HCT116 (cell line): ENCODE results near the gene CXCL1. TPM values are rescaled to one million over a fixed set of nuclear protein-coding genes. Genes with fewer than 3 reads are reported as not detected.

Source experiments
- ATAC-seq: fragments of 200-7000 bp; cut with Tn5 transposase; 2 replicates; pipeline ENCODE4 v1.9.1; 2020; ENCODE audit warnings: mild to moderate bottlenecking, moderate library complexity
- BruUV-seq: library from RNA; stranded (reverse); fragments of 400-500 nt; replicated peaks from 2 replicates; lab custom pipeline; 2021; lab: Mats Ljungman, UMichigan
- CTCF ChIA-PET: fragments of 300-600 bp; sonication (Branson Sonifier 250); formaldehyde crosslinking; loops from one replicate; lab custom pipeline; 2021; ENCODE audit warnings: antibody characterized with exemption; lab: Charles Lee
- POLR2A ChIA-PET: fragments of 300-600, 350-600 bp; sonication (Branson Sonifier 250); formaldehyde crosslinking; loops from one replicate; lab custom pipeline; 2021; ENCODE audit warnings: antibody characterized with exemption; lab: Charles Lee
- RAD21 ChIA-PET, 2 experiments: fragments of 300-600 bp; sonication (Branson Sonifier 250); formaldehyde crosslinking; loops; one replicate each; lab custom pipeline; 2023; ENCODE audit warnings: low total read pairs in 2 of 2; ENCODE audit not compliant: uncharacterized antibody in 2 of 2, unreplicated experiment in 2 of 2, low non-redundant PET in 1 of 2; lab: Charles Lee
- DNase-seq: peaks from one replicate; pipeline ENCODE4 v3.0.0-alpha.2; 2010; ENCODE audit warnings: low read depth, low spot score
- H2AFZ ChIP-seq: fragments of 200-600 bp; shearing (Covaris generic), sonication (generic); 2 replicates; pipeline ENCODE4 v1.6.1; 2017; ENCODE audit warnings: low read depth, mixed run types, mixed read lengths, antibody characterized with exemption, low read length; ENCODE audit not compliant: poor library complexity, severe bottlenecking
- H3K27ac ChIP-seq: 2 replicates; pipeline ENCODE4 v1.5.1; 2012; ENCODE audit warnings: low read depth, low read length
- H3K27me3 ChIP-seq: fragments of 200-600 bp; sonication (generic); 2 replicates; pipeline ENCODE4 v1.6.1; 2016; ENCODE audit warnings: mixed run types, low read length, mixed read lengths; ENCODE audit not compliant: insufficient read depth
- H3K36me3 ChIP-seq, 2 experiments: fragments of 200-500 bp in 1 of 2; fragments of 200-600 bp in 1 of 2; sonication (Bioruptor generic) in 1 of 2; sonication (generic) in 1 of 2; 2 replicates each; pipeline versions ENCODE4 v1.5.1 to v1.6.1; 2014 to 2016; ENCODE audit warnings: low read length in 2 of 2, inconsistent platforms in 1 of 2, mixed read lengths in 1 of 2, mixed run types in 1 of 2; ENCODE audit not compliant: insufficient read depth in 2 of 2, control insufficient read depth in 1 of 2
- H3K4me1 ChIP-seq, 2 experiments: fragments of 200-600 bp in 1 of 2; sonication (generic) in 1 of 2; 2 replicates each; pipeline versions ENCODE4 v1.5.1 to v1.6.1; 2012 to 2017; ENCODE audit warnings: low read length in 2 of 2, inconsistent platforms in 1 of 2, mild to moderate bottlenecking in 1 of 2, mixed read lengths in 1 of 2, mixed run types in 1 of 2, moderate library complexity in 1 of 2; ENCODE audit not compliant: insufficient read depth in 2 of 2, control insufficient read depth in 1 of 2
- H3K4me2 ChIP-seq: fragments of 200-600 bp; sonication (generic); 2 replicates; pipeline ENCODE4 v1.6.1; 2017; ENCODE audit warnings: mixed run types, low read length, mixed read lengths
- H3K4me3 ChIP-seq, 2 experiments: fragments of 200-600 bp in 1 of 2; sonication (generic) in 1 of 2; replicated peaks in 1 of 2; 2 replicates each; pipeline ENCODE4 v1.5.1; 2011 to 2016; ENCODE audit warnings: low read length in 2 of 2, control low read depth in 1 of 2, low read depth in 1 of 2, mild to moderate bottlenecking in 1 of 2, mixed read lengths in 1 of 2, mixed run types in 1 of 2
- H3K79me2 ChIP-seq: fragments of 200-600 bp; sonication (generic); 2 replicates; pipeline ENCODE4 v1.6.1; 2017; ENCODE audit warnings: mild to moderate bottlenecking, mixed run types, low read length, moderate library complexity, mixed read lengths; ENCODE audit not compliant: insufficient read depth
- H3K9ac ChIP-seq: fragments of 200-600 bp; sonication (generic); 2 replicates; pipeline ENCODE4 v1.6.1; 2016; ENCODE audit warnings: low read length, mixed read lengths
- H3K9me2 ChIP-seq: fragments of 200-600 bp; sonication (generic), shearing (Covaris generic); 2 replicates; pipeline ENCODE4 v1.6.1; 2017; ENCODE audit warnings: mixed run types, mild to moderate bottlenecking, moderate library complexity; ENCODE audit not compliant: insufficient read depth
- H3K9me3 ChIP-seq, 2 experiments: fragments of 200-500 bp in 1 of 2; fragments of 200-600 bp in 1 of 2; sonication (Bioruptor generic) in 1 of 2; sonication (generic) in 1 of 2; 2 replicates each; pipeline ENCODE4 v1.6.1; 2014 to 2017; ENCODE audit warnings: low read length in 2 of 2, mixed read lengths in 2 of 2, inconsistent platforms in 1 of 2, low read depth in 1 of 2, mild to moderate bottlenecking in 1 of 2, mixed run types in 1 of 2, moderate library complexity in 1 of 2; ENCODE audit not compliant: control insufficient read depth in 1 of 2, insufficient read depth in 1 of 2
- H4K20me1 ChIP-seq: fragments of 200-600 bp; sonication (generic), shearing (Covaris generic); 2 replicates; pipeline ENCODE4 v1.6.1; 2017; ENCODE audit warnings: mixed run types, mild to moderate bottlenecking, moderate library complexity; ENCODE audit not compliant: insufficient read depth
- CBX3 ChIP-seq: IDR thresholded peaks from 2 replicates; pipeline ENCODE4 v1.6.1; 2012; ENCODE audit warnings: low read depth
- CEBPB ChIP-seq: IDR thresholded peaks from 2 replicates; pipeline ENCODE4 v1.6.1; 2012; ENCODE audit warnings: low read depth
- EGR1 ChIP-seq: IDR thresholded peaks from 2 replicates; pipeline ENCODE4 v1.6.1; 2012; ENCODE audit warnings: low read depth
- ELF1 ChIP-seq: IDR thresholded peaks from 2 replicates; pipeline ENCODE4 v1.6.1; 2012; ENCODE audit warnings: low read depth, borderline replicate concordance
- EZH2 ChIP-seq: fragments of 200-600 bp; sonication (generic); IDR thresholded peaks from 2 replicates; pipeline ENCODE4 v1.6.1; 2017; ENCODE audit warnings: antibody characterized with exemption, mixed run types
- EZH2phosphoT487 ChIP-seq: fragments of 200-600 bp; IDR thresholded peaks from 2 replicates; pipeline ENCODE4 v1.6.1; 2018; ENCODE audit warnings: antibody characterized with exemption, borderline replicate concordance
- POLR2A ChIP-seq: IDR thresholded peaks from 2 replicates; pipeline ENCODE4 v1.7.0; 2011; ENCODE audit warnings: borderline replicate concordance; ENCODE audit not compliant: insufficient read depth, insufficient read length; ENCODE audit errors: extremely low read depth
- POLR2AphosphoS5 ChIP-seq: IDR thresholded peaks from 2 replicates; pipeline ENCODE4 v1.6.1; 2011; ENCODE audit warnings: mild to moderate bottlenecking, low read depth, low read length, moderate library complexity
- RAD21 ChIP-seq: IDR thresholded peaks from 2 replicates; pipeline ENCODE4 v1.6.1; 2012; ENCODE audit warnings: low read depth, mild to moderate bottlenecking
- SIN3A ChIP-seq: IDR thresholded peaks from 2 replicates; pipeline ENCODE4 v1.6.1; 2012; ENCODE audit warnings: low read depth
- SP1 ChIP-seq: IDR thresholded peaks from 2 replicates; pipeline ENCODE4 v1.6.1; 2012; ENCODE audit warnings: low read depth
- SRF ChIP-seq: IDR thresholded peaks from 2 replicates; pipeline ENCODE4 v1.6.1; 2012; ENCODE audit warnings: low read depth
- TCF7L2 ChIP-seq: IDR thresholded peaks from 2 replicates; pipeline ENCODE4 v1.7.0; 2011; ENCODE audit warnings: borderline replicate concordance, inconsistent platforms; ENCODE audit not compliant: insufficient read depth, insufficient read length; ENCODE audit errors: extremely low read depth
- YY1 ChIP-seq: IDR thresholded peaks from 2 replicates; pipeline ENCODE4 v1.6.1; 2011; ENCODE audit warnings: low read length, low read depth, moderate library complexity, mild to moderate bottlenecking; ENCODE audit not compliant: insufficient replicate concordance; ENCODE audit errors: extremely low read depth
- ZFX ChIP-seq: fragments of 450-650 bp; IDR thresholded peaks from 2 replicates; pipeline ENCODE4 v1.6.1; 2017
- ZNF274 ChIP-seq: fragments of 200-500 bp; sonication (Bioruptor generic); IDR thresholded peaks from 2 replicates; pipeline ENCODE4 v1.6.1; 2014; ENCODE audit warnings: mild to moderate bottlenecking, low read depth, low read length, inconsistent platforms
- intact Hi-C: fragments of 100-400 bp; cut with micrococcal nuclease; formaldehyde crosslinking; loops from 2 replicates; pipeline ENCODE4 v1.10.0; 2022
- total RNA-seq: library from RNA; stranded (reverse); gene quantifications from one replicate; pipeline ENCODE4 v1.2.1, GENCODE V29; 2021; ENCODE audit not compliant: unreplicated experiment
- TF ChIP-seq, protein P1 (sequence below): IDR thresholded peaks from 2 replicates; pipeline ENCODE4 v1.6.1; 2012
- TF ChIP-seq, protein P2 (sequence below): IDR thresholded peaks from 2 replicates; pipeline ENCODE4 v1.6.1; 2012; ENCODE audit warnings: low read depth
- TF ChIP-seq, protein P3 (sequence below), 3 experiments: fragments of 200-600 bp in 1 of 3; sonication (generic) in 1 of 3; IDR thresholded peaks in 2 of 3; conservative IDR thresholded peaks in 1 of 3; 2 replicates each; pipeline ENCODE4 v1.5.1; 2012 to 2017; ENCODE audit warnings: low read depth in 2 of 3, low read length in 2 of 3, antibody characterized with exemption in 1 of 3, borderline replicate concordance in 1 of 3, control low read depth in 1 of 3, mild to moderate bottlenecking in 1 of 3, mixed read lengths in 1 of 3, mixed run types in 1 of 3, moderate library complexity in 1 of 3; ENCODE audit not compliant: insufficient read depth in 1 of 3

CXCL1 gene
- total RNA-seq, 1 experiment from 2014 or later: 2.5 TPM

DNA sequence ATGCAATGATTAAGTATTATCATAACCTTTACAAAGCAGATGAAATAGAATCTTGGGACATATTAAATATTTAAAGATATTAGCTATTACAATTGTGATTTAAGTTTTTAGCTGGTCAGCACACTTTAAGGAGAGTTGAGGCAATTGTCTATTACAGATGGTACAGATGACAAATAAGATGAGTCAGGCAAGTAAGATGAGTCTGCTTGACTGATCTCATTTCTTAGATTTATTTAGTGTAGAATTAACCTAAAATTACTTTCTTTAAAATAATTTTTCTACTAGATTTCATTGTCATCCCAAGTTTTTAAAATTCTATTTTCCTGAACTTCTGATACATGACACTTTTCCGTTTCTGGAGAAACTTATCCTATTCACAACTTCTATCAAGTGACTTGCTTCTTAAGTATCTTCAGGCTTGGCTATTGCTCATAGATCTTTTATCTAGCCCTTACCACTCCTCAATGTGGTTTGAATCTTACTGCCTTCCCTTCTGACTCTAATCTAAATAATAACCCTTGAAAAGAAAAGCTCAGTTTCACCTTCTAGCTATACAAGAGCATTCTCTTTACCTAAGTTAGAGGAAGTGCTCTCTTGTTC is 32.9 kb downstream of the CXCL1 start:
- no peak for TF ChIP-seq POLR2AphosphoS5
- no peak for TF ChIP-seq CBX3
- TF ChIP-seq SP1: no peak
- no peak for TF ChIP-seq CEBPB
- TF ChIP-seq, protein P1, sequence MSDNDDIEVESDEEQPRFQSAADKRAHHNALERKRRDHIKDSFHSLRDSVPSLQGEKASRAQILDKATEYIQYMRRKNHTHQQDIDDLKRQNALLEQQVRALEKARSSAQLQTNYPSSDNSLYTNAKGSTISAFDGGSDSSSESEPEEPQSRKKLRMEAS: no peak
- no peak for TF ChIP-seq ZFX
- TF ChIP-seq, protein P2, sequence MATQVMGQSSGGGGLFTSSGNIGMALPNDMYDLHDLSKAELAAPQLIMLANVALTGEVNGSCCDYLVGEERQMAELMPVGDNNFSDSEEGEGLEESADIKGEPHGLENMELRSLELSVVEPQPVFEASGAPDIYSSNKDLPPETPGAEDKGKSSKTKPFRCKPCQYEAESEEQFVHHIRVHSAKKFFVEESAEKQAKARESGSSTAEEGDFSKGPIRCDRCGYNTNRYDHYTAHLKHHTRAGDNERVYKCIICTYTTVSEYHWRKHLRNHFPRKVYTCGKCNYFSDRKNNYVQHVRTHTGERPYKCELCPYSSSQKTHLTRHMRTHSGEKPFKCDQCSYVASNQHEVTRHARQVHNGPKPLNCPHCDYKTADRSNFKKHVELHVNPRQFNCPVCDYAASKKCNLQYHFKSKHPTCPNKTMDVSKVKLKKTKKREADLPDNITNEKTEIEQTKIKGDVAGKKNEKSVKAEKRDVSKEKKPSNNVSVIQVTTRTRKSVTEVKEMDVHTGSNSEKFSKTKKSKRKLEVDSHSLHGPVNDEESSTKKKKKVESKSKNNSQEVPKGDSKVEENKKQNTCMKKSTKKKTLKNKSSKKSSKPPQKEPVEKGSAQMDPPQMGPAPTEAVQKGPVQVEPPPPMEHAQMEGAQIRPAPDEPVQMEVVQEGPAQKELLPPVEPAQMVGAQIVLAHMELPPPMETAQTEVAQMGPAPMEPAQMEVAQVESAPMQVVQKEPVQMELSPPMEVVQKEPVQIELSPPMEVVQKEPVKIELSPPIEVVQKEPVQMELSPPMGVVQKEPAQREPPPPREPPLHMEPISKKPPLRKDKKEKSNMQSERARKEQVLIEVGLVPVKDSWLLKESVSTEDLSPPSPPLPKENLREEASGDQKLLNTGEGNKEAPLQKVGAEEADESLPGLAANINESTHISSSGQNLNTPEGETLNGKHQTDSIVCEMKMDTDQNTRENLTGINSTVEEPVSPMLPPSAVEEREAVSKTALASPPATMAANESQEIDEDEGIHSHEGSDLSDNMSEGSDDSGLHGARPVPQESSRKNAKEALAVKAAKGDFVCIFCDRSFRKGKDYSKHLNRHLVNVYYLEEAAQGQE: no peak
- TF ChIP-seq ELF1: no peak
- TF ChIP-seq POLR2A: no peak
- no peak for TF ChIP-seq EGR1
- TF ChIP-seq YY1: no peak
- TF ChIP-seq, protein P3, sequence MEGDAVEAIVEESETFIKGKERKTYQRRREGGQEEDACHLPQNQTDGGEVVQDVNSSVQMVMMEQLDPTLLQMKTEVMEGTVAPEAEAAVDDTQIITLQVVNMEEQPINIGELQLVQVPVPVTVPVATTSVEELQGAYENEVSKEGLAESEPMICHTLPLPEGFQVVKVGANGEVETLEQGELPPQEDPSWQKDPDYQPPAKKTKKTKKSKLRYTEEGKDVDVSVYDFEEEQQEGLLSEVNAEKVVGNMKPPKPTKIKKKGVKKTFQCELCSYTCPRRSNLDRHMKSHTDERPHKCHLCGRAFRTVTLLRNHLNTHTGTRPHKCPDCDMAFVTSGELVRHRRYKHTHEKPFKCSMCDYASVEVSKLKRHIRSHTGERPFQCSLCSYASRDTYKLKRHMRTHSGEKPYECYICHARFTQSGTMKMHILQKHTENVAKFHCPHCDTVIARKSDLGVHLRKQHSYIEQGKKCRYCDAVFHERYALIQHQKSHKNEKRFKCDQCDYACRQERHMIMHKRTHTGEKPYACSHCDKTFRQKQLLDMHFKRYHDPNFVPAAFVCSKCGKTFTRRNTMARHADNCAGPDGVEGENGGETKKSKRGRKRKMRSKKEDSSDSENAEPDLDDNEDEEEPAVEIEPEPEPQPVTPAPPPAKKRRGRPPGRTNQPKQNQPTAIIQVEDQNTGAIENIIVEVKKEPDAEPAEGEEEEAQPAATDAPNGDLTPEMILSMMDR (IDR thresholded peaks at IDR 0.05 in 2 of 3, conservative IDR thresholded peaks at IDR 0.05 in 1 of 3; ENCODE audit: borderline replicate concordance in 1 of 3, insufficient read depth in 1 of 3, low read depth in 2 of 3, low read length in 2 of 3): no peak
- TF ChIP-seq TCF7L2: no peak
- no peak for TF ChIP-seq EZH2phosphoT487
- TF ChIP-seq RAD21: no peak
- TF ChIP-seq SIN3A: no peak
- no peak for TF ChIP-seq SRF
- TF ChIP-seq ZNF274: no peak
- TF ChIP-seq EZH2: no peak
- ChIA-PET POLR2A (no interaction called here), RAD21 (no interaction called here), CTCF (no interaction called here)
- H3K9me3 ChIP-seq: no peaks in the 10 kb centered on the region
- H3K27me3 ChIP-seq: no peaks in the 10 kb centered on the region
- no peak overlapping the region for H3K4me3 ChIP-seq
- no peaks in the 10 kb centered on the region for H3K79me2 ChIP-seq
- intact Hi-C loops: no loop called here
- BruUV-seq: no TSS peak
- no peaks in the 10 kb centered on the region for H3K9me2 ChIP-seq
- H3K4me2 ChIP-seq: no peak overlapping the region
- no peaks in the 10 kb centered on the region for H3K36me3 ChIP-seq
- no peak overlapping the region for H3K27ac ChIP-seq
- no peaks in the 10 kb centered on the region for H4K20me1 ChIP-seq
- H2AFZ ChIP-seq: no peak overlapping the region
- DNase-seq: no peak
- no peak overlapping the region for H3K9ac ChIP-seq
- ATAC-seq: no peak
- H3K4me1 ChIP-seq: no peaks in the 10 kb centered on the region
